ENCODE results near the gene KEL.

DNA sequence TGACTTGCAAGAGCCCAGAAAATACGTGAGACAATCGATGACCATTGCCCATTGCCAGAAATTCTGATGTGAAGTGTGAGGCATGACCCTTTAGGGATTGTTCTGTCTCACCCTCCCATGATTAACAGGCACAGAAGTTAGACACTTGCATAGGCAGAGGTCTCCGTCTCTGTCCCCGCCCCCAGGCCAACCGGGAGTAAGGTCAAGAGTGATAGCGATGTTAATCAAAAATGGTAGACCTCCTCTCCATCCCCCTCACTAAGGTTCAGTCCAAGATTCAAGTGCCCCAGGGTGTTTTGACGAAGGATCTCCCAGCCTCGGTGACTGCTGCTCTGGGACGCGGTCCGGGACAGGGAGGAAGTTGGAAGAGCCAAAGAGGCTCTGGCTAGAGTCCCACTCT, 53.9 kb downstream of the KEL start:
- TF ChIP-seq CTCF (IDR thresholded peaks at IDR 0.05; ENCODE audit: low read depth, low read length, missing input control) (no peak), YY1 (IDR thresholded peaks at IDR 0.05) (no peak)
- TF ChIP-seq, protein P1, sequence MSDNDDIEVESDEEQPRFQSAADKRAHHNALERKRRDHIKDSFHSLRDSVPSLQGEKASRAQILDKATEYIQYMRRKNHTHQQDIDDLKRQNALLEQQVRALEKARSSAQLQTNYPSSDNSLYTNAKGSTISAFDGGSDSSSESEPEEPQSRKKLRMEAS (IDR thresholded peaks at IDR 0.05) = no peak

All from liver (tissue), 2 donors.